Measurements from ENCODE around the gene SLC22A4. TPM values are rescaled to one million over a fixed set of nuclear protein-coding genes. Genes with fewer than 3 reads are reported as not detected.
A peak's percentile ranks its signal among the peaks of the same experiment; 100 is the strongest.

Gene SLC22A4
- total and polyA plus RNA-seq, 2 experiments from 2014 or later = 1.4 to 3.3 TPM

DNA sequence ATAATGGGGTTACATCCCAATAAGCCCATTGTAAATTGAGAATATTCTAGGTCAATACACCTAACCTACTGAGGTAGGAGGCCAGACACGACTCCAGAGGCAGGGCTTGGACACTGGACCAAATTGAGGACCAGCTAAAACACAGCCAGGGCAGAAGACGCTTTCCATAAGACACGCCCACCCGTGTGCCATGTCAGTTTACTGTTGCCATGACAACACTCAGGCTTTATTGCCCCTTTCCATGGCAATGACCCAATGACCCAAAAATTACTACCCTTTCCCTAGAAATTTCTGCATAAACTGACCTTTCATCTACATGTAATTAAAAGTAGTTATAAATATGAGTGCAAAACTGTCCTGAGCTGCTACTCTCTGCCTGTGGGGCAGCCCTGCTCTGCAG lies 31.5 kb downstream of the SLC22A4 start:
- DNase-seq (ENCODE audit: low spot score) = no peak
- Histone ChIP-seq H3K27me3 (no peaks in the 10 kb centered on the region), H3K79me2 (no peaks in the 10 kb centered on the region), H3K4me3 (no peak overlapping the region), H3K9me2 (replicated peaks; ENCODE audit: insufficient read depth) (no peaks in the 10 kb centered on the region), H3K4me1 (ENCODE audit: insufficient read depth) (no peaks in the 10 kb centered on the region), H3K36me3 (replicated peaks; ENCODE audit: insufficient read depth, low read depth) (no peaks in the 10 kb centered on the region), H3K4me2 (no peak overlapping the region), H4K20me1 (ENCODE audit: insufficient read depth, poor library complexity, severe bottlenecking) (no peaks in the 10 kb centered on the region), H2AFZ (no peak overlapping the region), H3K9me3 (ENCODE audit: low read depth) (no peaks in the 10 kb centered on the region), H3K27ac (no peak overlapping the region)
- TF ChIP-seq EZH2 (IDR thresholded peaks at IDR 0.05; ENCODE audit: borderline replicate concordance) = no peak
- TF ChIP-seq, protein P1, sequence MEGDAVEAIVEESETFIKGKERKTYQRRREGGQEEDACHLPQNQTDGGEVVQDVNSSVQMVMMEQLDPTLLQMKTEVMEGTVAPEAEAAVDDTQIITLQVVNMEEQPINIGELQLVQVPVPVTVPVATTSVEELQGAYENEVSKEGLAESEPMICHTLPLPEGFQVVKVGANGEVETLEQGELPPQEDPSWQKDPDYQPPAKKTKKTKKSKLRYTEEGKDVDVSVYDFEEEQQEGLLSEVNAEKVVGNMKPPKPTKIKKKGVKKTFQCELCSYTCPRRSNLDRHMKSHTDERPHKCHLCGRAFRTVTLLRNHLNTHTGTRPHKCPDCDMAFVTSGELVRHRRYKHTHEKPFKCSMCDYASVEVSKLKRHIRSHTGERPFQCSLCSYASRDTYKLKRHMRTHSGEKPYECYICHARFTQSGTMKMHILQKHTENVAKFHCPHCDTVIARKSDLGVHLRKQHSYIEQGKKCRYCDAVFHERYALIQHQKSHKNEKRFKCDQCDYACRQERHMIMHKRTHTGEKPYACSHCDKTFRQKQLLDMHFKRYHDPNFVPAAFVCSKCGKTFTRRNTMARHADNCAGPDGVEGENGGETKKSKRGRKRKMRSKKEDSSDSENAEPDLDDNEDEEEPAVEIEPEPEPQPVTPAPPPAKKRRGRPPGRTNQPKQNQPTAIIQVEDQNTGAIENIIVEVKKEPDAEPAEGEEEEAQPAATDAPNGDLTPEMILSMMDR (IDR thresholded peaks at IDR 0.05; ENCODE audit: poor library complexity) = no peak
- no peak for TF ChIP-seq EZH2phosphoT487 (IDR thresholded peaks at IDR 0.05; ENCODE audit: low read depth, severe bottlenecking, unreplicated experiment)
- WGBS (ENCODE audit: low lambda C conversion rate, missing lambda C conversion rate) = 70% methylated on average over 4 of the region's 4 CpGs

DNA sequence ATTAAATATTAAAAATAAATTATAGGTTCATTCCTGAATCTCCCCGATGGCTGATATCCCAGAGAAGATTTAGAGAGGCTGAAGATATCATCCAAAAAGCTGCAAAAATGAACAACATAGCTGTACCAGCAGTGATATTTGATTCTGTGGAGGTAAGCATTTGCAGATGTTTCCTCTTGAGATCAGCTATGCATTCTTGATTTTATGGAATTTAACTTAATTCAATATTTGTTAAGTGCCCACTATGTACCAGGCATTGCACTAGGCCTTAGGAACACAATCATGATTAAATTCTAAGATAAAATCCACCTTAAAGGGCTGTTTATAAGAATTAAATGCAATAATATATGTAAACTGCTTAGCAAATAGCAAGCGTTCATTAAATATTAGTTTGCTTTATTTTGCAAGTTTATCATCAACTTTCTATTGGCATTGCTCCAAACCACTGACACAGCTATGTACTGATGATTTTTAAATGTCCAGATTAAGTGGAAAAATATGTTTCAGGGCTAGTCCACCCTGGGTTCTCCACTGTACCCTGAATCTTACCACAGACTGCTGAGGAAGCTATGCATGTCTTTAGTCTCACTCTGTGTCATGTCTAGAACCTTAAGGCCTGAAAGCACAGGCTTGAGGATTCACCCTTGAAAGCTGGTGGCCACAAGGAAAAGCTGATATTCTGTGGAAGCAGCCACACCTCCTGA lies 33.2 kb downstream of the SLC22A4 start:
- no peak for TF ChIP-seq EZH2phosphoT487 (IDR thresholded peaks at IDR 0.05; ENCODE audit: low read depth, severe bottlenecking, unreplicated experiment)
- Histone ChIP-seq H4K20me1 (ENCODE audit: insufficient read depth, poor library complexity, severe bottlenecking) (no peaks in the 10 kb centered on the region), H3K9me3 (ENCODE audit: low read depth) (no peaks in the 10 kb centered on the region), H3K9me2 (replicated peaks; ENCODE audit: insufficient read depth) (no peaks in the 10 kb centered on the region), H3K36me3 (replicated peaks; ENCODE audit: insufficient read depth, low read depth) (no peaks in the 10 kb centered on the region), H3K4me2 (no peak overlapping the region), H3K4me1 (ENCODE audit: insufficient read depth) (no peaks in the 10 kb centered on the region), H2AFZ (no peak overlapping the region), H3K27ac (no peak overlapping the region), H3K79me2 (no peaks in the 10 kb centered on the region), H3K4me3 (no peak overlapping the region), H3K27me3 (no peaks in the 10 kb centered on the region)
- no peak for DNase-seq (ENCODE audit: low spot score)
- 76% methylated on average over 2 of the region's 2 CpGs for WGBS (ENCODE audit: low lambda C conversion rate, missing lambda C conversion rate)

DNA sequence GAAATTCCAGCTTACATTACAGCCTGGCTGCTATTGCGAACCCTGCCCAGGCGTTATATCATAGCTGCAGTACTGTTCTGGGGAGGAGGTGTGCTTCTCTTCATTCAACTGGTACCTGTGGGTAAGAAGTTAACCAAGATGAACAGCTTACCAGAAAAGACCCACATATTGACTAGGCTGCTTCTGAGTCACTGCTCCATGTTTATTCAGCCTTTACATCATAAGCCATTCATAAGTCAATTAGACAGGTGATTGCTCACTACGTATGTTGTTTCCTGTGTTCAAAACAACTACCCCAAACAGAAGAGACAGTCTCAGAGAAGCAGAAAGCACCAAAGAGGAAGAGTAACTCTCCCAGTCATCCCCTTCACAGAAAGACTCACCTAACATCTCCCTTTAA lies 40.6 kb downstream of the SLC22A4 start:
- Histone ChIP-seq H2AFZ (no peak overlapping the region), H3K79me2 (no peaks in the 10 kb centered on the region), H3K4me3 (no peak overlapping the region), H3K4me2 (no peak overlapping the region), H4K20me1 (ENCODE audit: insufficient read depth, poor library complexity, severe bottlenecking) (no peaks in the 10 kb centered on the region), H3K4me1 (ENCODE audit: insufficient read depth) (peaks cover 6% of the 10 kb centered on the region), H3K27ac (peak overlapping the region; percentile 70), H3K27me3 (no peaks in the 10 kb centered on the region), H3K9me2 (replicated peaks; ENCODE audit: insufficient read depth) (no peaks in the 10 kb centered on the region), H3K36me3 (replicated peaks; ENCODE audit: insufficient read depth, low read depth) (no peaks in the 10 kb centered on the region), H3K9me3 (ENCODE audit: low read depth) (no peaks in the 10 kb centered on the region)
- DNase-seq (ENCODE audit: low spot score) = no peak
- WGBS (ENCODE audit: low lambda C conversion rate, missing lambda C conversion rate) = 81% methylated on average over 3 of the region's 3 CpGs
- no peak for TF ChIP-seq EZH2phosphoT487 (IDR thresholded peaks at IDR 0.05; ENCODE audit: low read depth, severe bottlenecking, unreplicated experiment)
- TF ChIP-seq, protein P1 (IDR thresholded peaks at IDR 0.05; ENCODE audit: poor library complexity) = no peak
- no peak for TF ChIP-seq EZH2 (IDR thresholded peaks at IDR 0.05; ENCODE audit: borderline replicate concordance)

DNA sequence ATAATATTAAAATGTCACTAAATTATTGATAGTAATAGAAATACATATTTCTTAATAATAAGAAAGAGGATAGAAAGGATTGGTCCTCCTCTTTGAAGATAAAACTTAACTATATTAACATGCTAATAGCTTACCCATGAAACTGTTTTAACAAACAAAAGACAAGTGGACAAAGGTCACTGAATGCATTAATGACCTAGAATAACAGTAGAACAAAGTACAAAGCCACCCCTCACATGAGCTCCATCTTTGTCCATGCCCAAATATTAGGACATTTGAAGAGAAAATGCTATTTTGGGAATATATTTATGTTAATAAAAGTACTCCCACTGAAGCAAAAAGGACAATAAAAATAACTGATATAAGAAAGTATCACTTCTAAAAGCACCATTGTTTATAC lies 41.2 kb downstream of the SLC22A4 start:
- Histone ChIP-seq H3K4me3 (no peak overlapping the region), H3K27me3 (no peaks in the 10 kb centered on the region), H3K36me3 (replicated peaks; ENCODE audit: insufficient read depth, low read depth) (no peaks in the 10 kb centered on the region), H2AFZ (no peak overlapping the region), H3K4me2 (no peak overlapping the region), H3K9me3 (ENCODE audit: low read depth) (no peaks in the 10 kb centered on the region), H3K27ac (peak overlapping the region; percentile 70), H4K20me1 (ENCODE audit: insufficient read depth, poor library complexity, severe bottlenecking) (no peaks in the 10 kb centered on the region), H3K9me2 (replicated peaks; ENCODE audit: insufficient read depth) (no peaks in the 10 kb centered on the region), H3K79me2 (no peaks in the 10 kb centered on the region), H3K4me1 (ENCODE audit: insufficient read depth) (peaks cover 7% of the 10 kb centered on the region)
- TF ChIP-seq, protein P1 (IDR thresholded peaks at IDR 0.05; ENCODE audit: poor library complexity) = no peak
- TF ChIP-seq EZH2 (IDR thresholded peaks at IDR 0.05; ENCODE audit: borderline replicate concordance) = no peak
- no peak for TF ChIP-seq EZH2phosphoT487 (IDR thresholded peaks at IDR 0.05; ENCODE audit: low read depth, severe bottlenecking, unreplicated experiment)
- no peak for DNase-seq (ENCODE audit: low spot score)

All from hepatocyte (in vitro differentiated cells).